Sigmoid colon (tissue), 7 donors: Measurements from ENCODE around the gene NAALADL2. TPM values are rescaled to one million over a fixed set of nuclear protein-coding genes. Genes with fewer than 3 reads are reported as not detected.

Source experiments
- DNase-seq: peaks from one replicate; pipeline ENCODE4 v3.0.0-alpha.2; 2019
- H3K27ac ChIP-seq, 4 donors: fragments of 200-600 bp; sonication (generic); one replicate each; pipeline ENCODE4 v1.5.1; 2016 to 2019; ENCODE audit warnings: mild to moderate bottlenecking in 1 of 4
- H3K27me3 ChIP-seq, 3 donors: fragments of 200-600 bp; sonication (generic); one replicate each; pipeline ENCODE4 v1.5.1; 2019; ENCODE audit warnings: mild to moderate bottlenecking in 1 of 3
- H3K36me3 ChIP-seq, 4 donors: fragments of 200-600 bp; sonication (generic); one replicate each; pipeline ENCODE4 v1.5.1; 2016 to 2019
- H3K4me1 ChIP-seq, 4 donors: fragments of 200-600 bp; sonication (generic); one replicate each; pipeline ENCODE4 v1.5.1; 2017 to 2019
- H3K4me3 ChIP-seq, 4 donors: fragments of 200-600 bp; sonication (generic); one replicate each; pipeline ENCODE4 v1.5.1; 2017 to 2019; ENCODE audit warnings: mild to moderate bottlenecking in 2 of 4, moderate library complexity in 1 of 4
- H3K9me3 ChIP-seq, 4 donors: fragments of 200-600 bp in 3 of 4; sonication (generic) in 3 of 4; one replicate each; pipeline versions ENCODE4 v1.5.1 to v1.6.1; 2013 to 2019
- EP300 ChIP-seq, 4 donors: sonication (generic); formaldehyde crosslinking; IDR thresholded peaks; one replicate each; pipeline ENCODE4 v1.6.1; 2017; ENCODE audit warnings: antibody characterized with exemption in 4 of 4
- POLR2A ChIP-seq, 2 donors: fragments of 450-650 bp; IDR thresholded peaks; one replicate each; pipeline ENCODE4 v1.6.1; 2016; ENCODE audit warnings: antibody characterized with exemption in 2 of 2, mild to moderate bottlenecking in 2 of 2, moderate library complexity in 2 of 2
- POLR2AphosphoS5 ChIP-seq, 4 donors: sonication (generic); formaldehyde crosslinking; IDR thresholded peaks; one replicate each; pipeline ENCODE4 v1.6.1; 2017; ENCODE audit warnings: antibody characterized with exemption in 4 of 4
- WGBS, 2 donors: extraction: QIAGEN DNeasy Blood & Tissue Kit; methylation state at CpG; one replicate each; pipeline ENCODE4 v1.1.7; 2013; 5-methylcytosine and 5-hydroxymethylcytosine counted together
- intact Hi-C: fragments of 100-400 bp; cut with DNase I; formaldehyde crosslinking; loops from one replicate; pipeline ENCODE4 v1.15.1; 2023
- polyA plus RNA-seq, 3 donors: library from polyadenylated mRNA; stranded (reverse); fragments of 200-250 nt; gene quantifications; one replicate each; pipeline ENCODE4 v1.2.3, GENCODE V29; 2013
- total RNA-seq, 4 donors: library from RNA; depleted of rRNA; stranded (reverse); fragments of >200 nt; gene quantifications; one replicate each; pipeline ENCODE4 v1.1.0, GENCODE V29; 2016
- TF ChIP-seq, protein P1 (sequence below), 4 experiments: fragments of 450-650 bp in 3 of 4; fragments of 200-600 bp in 1 of 4; IDR thresholded peaks; one replicate each; pipeline ENCODE4 v1.5.1; 2016 to 2019; ENCODE audit warnings: antibody characterized with exemption in 4 of 4, mild to moderate bottlenecking in 3 of 4, moderate library complexity in 2 of 4
- donor health status: healthy with polysubstance abuse.
- donor health status: Bipolar disorder and iron deficiency.
- donor health status: healthy.

Gene NAALADL2
- total and polyA plus RNA-seq, 7 donors = 0.46 to 18.5 (median 6.0) TPM

DNA sequence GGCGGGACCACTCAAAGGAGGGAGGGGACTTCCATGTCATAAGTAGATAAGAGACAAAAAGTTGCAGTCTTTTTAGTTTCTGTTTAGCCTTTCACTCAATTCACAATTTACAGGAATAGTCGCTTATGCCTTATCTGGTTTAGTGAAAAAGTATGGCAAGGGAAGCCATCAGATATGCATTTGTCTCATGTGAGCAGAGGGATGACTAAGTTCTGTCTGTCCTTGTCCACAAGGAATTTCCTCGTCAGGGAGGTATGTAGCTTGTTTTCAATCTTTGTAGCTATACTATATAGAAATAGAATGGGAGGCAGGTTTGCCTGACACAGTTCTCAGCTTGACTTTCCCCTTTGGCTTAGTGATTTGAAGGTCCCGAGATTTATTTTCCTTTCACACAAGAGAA, 882.8 kb downstream of the NAALADL2 start:
- no peak for TF ChIP-seq POLR2A (IDR thresholded peaks at IDR 0.05)
- TF ChIP-seq, protein P1, sequence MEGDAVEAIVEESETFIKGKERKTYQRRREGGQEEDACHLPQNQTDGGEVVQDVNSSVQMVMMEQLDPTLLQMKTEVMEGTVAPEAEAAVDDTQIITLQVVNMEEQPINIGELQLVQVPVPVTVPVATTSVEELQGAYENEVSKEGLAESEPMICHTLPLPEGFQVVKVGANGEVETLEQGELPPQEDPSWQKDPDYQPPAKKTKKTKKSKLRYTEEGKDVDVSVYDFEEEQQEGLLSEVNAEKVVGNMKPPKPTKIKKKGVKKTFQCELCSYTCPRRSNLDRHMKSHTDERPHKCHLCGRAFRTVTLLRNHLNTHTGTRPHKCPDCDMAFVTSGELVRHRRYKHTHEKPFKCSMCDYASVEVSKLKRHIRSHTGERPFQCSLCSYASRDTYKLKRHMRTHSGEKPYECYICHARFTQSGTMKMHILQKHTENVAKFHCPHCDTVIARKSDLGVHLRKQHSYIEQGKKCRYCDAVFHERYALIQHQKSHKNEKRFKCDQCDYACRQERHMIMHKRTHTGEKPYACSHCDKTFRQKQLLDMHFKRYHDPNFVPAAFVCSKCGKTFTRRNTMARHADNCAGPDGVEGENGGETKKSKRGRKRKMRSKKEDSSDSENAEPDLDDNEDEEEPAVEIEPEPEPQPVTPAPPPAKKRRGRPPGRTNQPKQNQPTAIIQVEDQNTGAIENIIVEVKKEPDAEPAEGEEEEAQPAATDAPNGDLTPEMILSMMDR (IDR thresholded peaks at IDR 0.05) = no peak
- no peak for TF ChIP-seq POLR2AphosphoS5 (IDR thresholded peaks at IDR 0.05)
- no peak for TF ChIP-seq EP300 (IDR thresholded peaks at IDR 0.05)
- no peak for DNase-seq
- H3K9me3 ChIP-seq = no peaks in the 10 kb centered on the region
- H3K36me3 ChIP-seq = no peaks in the 10 kb centered on the region
- 92 to 97% methylated on average over 4 of the region's 4 CpGs for WGBS, 2 donors
- H3K4me1 ChIP-seq = no peaks in the 10 kb centered on the region
- no peaks in the 10 kb centered on the region for H3K27me3 ChIP-seq
- no peak overlapping the region for H3K27ac ChIP-seq
- intact Hi-C loops = no loop called here
- no peak overlapping the region for H3K4me3 ChIP-seq

DNA sequence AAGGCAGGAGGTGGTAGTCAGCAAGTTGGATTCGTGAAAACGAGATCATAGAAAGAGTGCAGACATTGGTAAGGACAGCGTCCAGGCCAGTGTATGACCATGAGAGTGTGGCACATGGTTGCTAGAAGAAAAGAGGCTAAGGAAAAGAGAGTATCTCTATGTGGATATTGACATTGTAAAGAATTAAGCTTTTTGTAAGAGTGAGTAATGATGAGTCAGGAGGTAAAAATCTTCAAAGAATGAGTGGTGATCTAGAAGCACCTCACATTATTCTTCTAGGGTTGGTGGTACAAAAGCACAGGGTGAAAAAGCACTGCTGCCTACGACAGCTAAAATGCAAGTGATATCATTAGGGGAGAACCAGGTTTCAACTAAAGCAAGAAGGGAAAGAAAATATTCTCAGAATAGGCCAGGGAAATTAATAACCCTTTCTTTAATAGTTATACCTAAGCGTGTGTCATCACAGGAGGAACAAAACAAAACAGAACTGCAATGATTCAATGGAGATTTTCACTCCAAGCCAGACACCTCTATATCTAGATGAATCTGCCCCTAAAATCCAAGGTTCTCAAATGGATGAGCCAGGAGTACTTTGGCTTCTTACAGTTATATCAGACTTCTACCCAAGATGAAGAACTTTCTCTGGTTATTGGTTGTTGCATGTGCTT, 884.7 kb downstream of the NAALADL2 start:
- Histone ChIP-seq H3K36me3 (no peaks in the 10 kb centered on the region), H3K4me1 (no peaks in the 10 kb centered on the region), H3K27ac (no peak overlapping the region), H3K27me3 (no peaks in the 10 kb centered on the region), H3K9me3 (no peaks in the 10 kb centered on the region), H3K4me3 (no peak overlapping the region)
- no peak for DNase-seq
- TF ChIP-seq EP300 (IDR thresholded peaks at IDR 0.05) (no peak), POLR2AphosphoS5 (IDR thresholded peaks at IDR 0.05) (no peak), POLR2A (IDR thresholded peaks at IDR 0.05) (no peak)
- TF ChIP-seq, protein P1 (IDR thresholded peaks at IDR 0.05) = no peak
- intact Hi-C loops = no loop called here
- WGBS, 2 donors = 94 to 95% methylated on average over 5 of the region's 5 CpGs

DNA sequence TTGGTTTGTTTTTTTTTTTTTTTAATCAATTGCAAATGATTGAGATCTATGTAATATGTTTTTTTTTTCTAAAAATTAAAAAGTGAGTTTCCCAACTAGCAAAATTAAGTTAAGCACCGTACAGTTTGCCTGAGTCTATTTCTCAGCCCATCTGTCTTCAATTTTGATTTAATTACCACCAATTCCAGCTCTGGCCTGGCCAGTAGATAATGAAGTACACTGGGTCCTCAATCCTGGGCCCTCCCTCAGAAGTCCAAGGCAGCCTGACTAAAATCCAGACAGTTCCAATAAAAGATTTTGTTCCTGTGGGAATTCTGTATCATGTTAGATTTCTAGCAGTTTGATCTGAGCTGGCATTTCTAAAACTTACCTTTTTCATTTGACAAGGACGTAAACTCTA, 887.2 kb downstream of the NAALADL2 start:
- Histone ChIP-seq H3K27ac (no peak overlapping the region), H3K4me3 (no peak overlapping the region), H3K27me3 (no peaks in the 10 kb centered on the region), H3K9me3 (no peaks in the 10 kb centered on the region), H3K36me3 (no peaks in the 10 kb centered on the region), H3K4me1 (no peaks in the 10 kb centered on the region)
- WGBS, 2 donors = 94 to 95% methylated on average over 2 of the region's 2 CpGs
- DNase-seq = no peak
- intact Hi-C loops = no loop called here
- TF ChIP-seq, protein P1 (IDR thresholded peaks at IDR 0.05) = no peak
- TF ChIP-seq POLR2AphosphoS5 (IDR thresholded peaks at IDR 0.05) (no peak), EP300 (IDR thresholded peaks at IDR 0.05) (no peak), POLR2A (IDR thresholded peaks at IDR 0.05) (no peak)

DNA sequence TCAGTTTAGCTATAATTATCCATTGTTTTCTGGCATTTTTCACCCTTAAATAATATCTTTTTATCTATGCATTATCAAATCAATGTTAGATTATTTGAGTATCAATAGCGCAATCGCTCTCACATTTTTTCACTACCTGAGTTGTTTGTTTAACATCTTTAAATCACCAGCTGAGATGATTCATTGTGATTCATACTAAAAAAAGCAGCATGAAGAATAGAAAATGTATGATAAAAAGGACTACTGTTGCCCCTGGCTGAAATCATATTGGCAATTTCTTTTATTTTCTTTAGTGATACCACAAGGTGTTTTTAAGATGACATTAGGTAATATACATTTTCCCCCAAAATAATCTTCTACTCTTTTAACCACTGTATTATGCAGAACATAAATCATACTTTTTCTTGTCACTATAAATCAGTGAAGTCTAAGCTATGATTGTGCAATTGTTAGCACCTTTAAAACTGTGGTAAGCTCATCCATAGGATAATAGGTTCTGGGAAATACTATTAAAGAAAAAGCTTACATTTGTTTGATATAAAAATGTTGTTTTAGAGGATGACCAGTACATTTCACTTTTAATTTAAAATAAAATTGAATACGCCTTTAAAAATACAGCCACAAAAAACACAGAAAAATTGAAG, 889.1 kb downstream of the NAALADL2 start:
- intact Hi-C loops = no loop called here
- no peak for DNase-seq
- TF ChIP-seq EP300 (IDR thresholded peaks at IDR 0.05) (no peak), POLR2A (IDR thresholded peaks at IDR 0.05) (no peak), POLR2AphosphoS5 (IDR thresholded peaks at IDR 0.05) (no peak)
- TF ChIP-seq, protein P1 (IDR thresholded peaks at IDR 0.05) = no peak
- Histone ChIP-seq H3K27me3 (no peaks in the 10 kb centered on the region), H3K36me3 (no peaks in the 10 kb centered on the region), H3K9me3 (no peaks in the 10 kb centered on the region), H3K4me3 (no peak overlapping the region), H3K27ac (no peak overlapping the region), H3K4me1 (no peaks in the 10 kb centered on the region)
- 97 to 98% methylated on average over 3 of the region's 3 CpGs for WGBS, 2 donors
